B cell (primary cell): ENCODE measurements around the gene ARHGAP23. TPM values are rescaled to one million over a fixed set of nuclear protein-coding genes. Genes with fewer than 3 reads are reported as not detected.

Experiments used
- ATAC-seq: fragments of 200-7000 bp; cut with Tn5 transposase; one replicate; pipeline ENCODE4 v1.10.0; 2021; ENCODE audit warnings: low read depth, mild to moderate bottlenecking, moderate number of reproducible peaks, moderate library complexity
- CTCF ChIA-PET: fragments of 350-600 bp; sonication (Branson Sonifier 250); formaldehyde crosslinking; loops from one replicate; lab custom pipeline; 2021; ENCODE audit warnings: antibody characterized with exemption, inconsistent platforms; lab: Charles Lee
- POLR2A ChIA-PET: fragments of 350-600 bp; sonication (Branson Sonifier 250); formaldehyde crosslinking; loops from one replicate; lab custom pipeline; 2021; ENCODE audit warnings: antibody characterized with exemption; lab: Charles Lee
- DNase-seq: peaks from one replicate; pipeline ENCODE4 v3.0.0; 2013
- H2AFZ ChIP-seq: 2 replicates; pipeline ENCODE4 v1.6.1; 2012; ENCODE audit warnings: mild to moderate bottlenecking, low read depth, low read length; ENCODE audit not compliant: insufficient read depth, poor library complexity, severe bottlenecking
- H3K27ac ChIP-seq, 2 donors: 1 replicate in 1 of 2; 2 replicates in 1 of 2; pipeline ENCODE4 v1.5.1; 2012 to 2013; ENCODE audit warnings: low read length in 2 of 2, mild to moderate bottlenecking in 2 of 2, moderate library complexity in 1 of 2
- H3K27me3 ChIP-seq, 4 experiments: fragments of 200-600 bp in 1 of 4; sonication (generic) in 1 of 4; replicated peaks in 1 of 4; 1 replicate in 2 of 4; 2 replicates in 2 of 4; pipeline versions ENCODE4 v1.6.1 to v1.7.0; 2013 to 2016; ENCODE audit warnings: low read length in 3 of 4, mild to moderate bottlenecking in 2 of 4, mixed read lengths in 1 of 4, moderate library complexity in 1 of 4; ENCODE audit not compliant: insufficient read depth in 4 of 4, control insufficient read depth in 3 of 4; ENCODE audit errors: control extremely low read depth in 1 of 4
- H3K36me3 ChIP-seq, 2 experiments: replicated peaks in 1 of 2; 1 replicate in 1 of 2; 2 replicates in 1 of 2; pipeline versions ENCODE4 v1.6.1 to v1.7.1; 2013; ENCODE audit warnings: low read length in 1 of 2; ENCODE audit not compliant: insufficient read depth in 2 of 2, control insufficient read depth in 1 of 2; ENCODE audit errors: control extremely low read depth in 1 of 2, extremely low read depth in 1 of 2
- H3K4me1 ChIP-seq, 2 donors: fragments of 200-600 bp in 1 of 2; sonication (generic) in 1 of 2; 1 replicate in 1 of 2; 2 replicates in 1 of 2; pipeline versions ENCODE4 v1.5.1 to v1.6.1; 2013 to 2017; ENCODE audit warnings: low read length in 2 of 2; ENCODE audit not compliant: control insufficient read depth in 2 of 2, insufficient read depth in 2 of 2
- H3K4me2 ChIP-seq: replicated peaks from 2 replicates; pipeline ENCODE3; 2012; ENCODE audit warnings: mild to moderate bottlenecking, low read depth, low read length; ENCODE audit not compliant: poor library complexity, severe bottlenecking
- H3K4me3 ChIP-seq, 5 experiments: fragments of 200-600 bp in 1 of 5; sonication (generic) in 1 of 5; 1 replicate in 3 of 5; 2 replicates in 2 of 5; pipeline versions ENCODE4 v1.5.1 to v1.7.0; 2011 to 2016; ENCODE audit warnings: low read length in 4 of 5, mild to moderate bottlenecking in 4 of 5, low read depth in 2 of 5, control low read depth in 1 of 5, moderate library complexity in 1 of 5; ENCODE audit not compliant: insufficient read depth in 1 of 5; ENCODE audit errors: control extremely low read depth in 1 of 5, extremely low read depth in 1 of 5
- H3K79me2 ChIP-seq: fragments of 200-600 bp; sonication (generic); one replicate; pipeline ENCODE4 v1.6.0; 2016; ENCODE audit warnings: low read length; ENCODE audit not compliant: control insufficient read depth, insufficient read depth
- H3K9ac ChIP-seq: fragments of 200-600 bp; sonication (generic); 2 replicates; pipeline ENCODE4 v1.6.1; 2017; ENCODE audit warnings: mild to moderate bottlenecking, low read length, moderate library complexity
- H3K9me3 ChIP-seq, 3 donors: one replicate each; pipeline versions ENCODE4 v1.6.1 to v1.7.1; 2013; ENCODE audit warnings: low read length in 2 of 3; ENCODE audit not compliant: control insufficient read depth in 2 of 3, insufficient read depth in 1 of 3; ENCODE audit errors: control extremely low read depth in 1 of 3
- H4K20me1 ChIP-seq: 2 replicates; pipeline ENCODE4 v1.6.0; 2012; ENCODE audit warnings: mild to moderate bottlenecking, low read length; ENCODE audit not compliant: insufficient read depth, control insufficient read depth, poor library complexity, severe bottlenecking
- H3K27ac Mint-ChIP-seq: one replicate; pipeline ENCODE4 v1.8.0; 2021; ENCODE audit warnings: mixed read lengths
- H3K27me3 Mint-ChIP-seq: one replicate; pipeline ENCODE4 v1.8.0; 2021; ENCODE audit warnings: mixed read lengths
- H3K4me1 Mint-ChIP-seq: one replicate; pipeline ENCODE4 v1.8.0; 2021; ENCODE audit warnings: mixed read lengths
- H3K4me3 Mint-ChIP-seq: one replicate; pipeline ENCODE4 v1.8.0; 2021; ENCODE audit warnings: mixed read lengths
- H3K9me3 Mint-ChIP-seq: one replicate; pipeline ENCODE4 v1.8.0; 2022; ENCODE audit warnings: mixed read lengths; ENCODE audit not compliant: insufficient read depth
- EZH2 ChIP-seq: IDR thresholded peaks from 2 replicates; pipeline ENCODE4 v1.6.1; 2012; ENCODE audit warnings: borderline replicate concordance, low read depth, mild to moderate bottlenecking, moderate library complexity, low read length; ENCODE audit not compliant: insufficient read depth, poor library complexity, severe bottlenecking
- WGBS: methylation state at CpG from one replicate; pipeline ENCODE4 v1.1.5; 2013; ENCODE audit warnings: missing lambda C conversion rate; ENCODE audit not compliant: insufficient coverage; 5-methylcytosine and 5-hydroxymethylcytosine counted together
- intact Hi-C: fragments of 100-400 bp; cut with micrococcal nuclease; formaldehyde crosslinking; loops from one replicate; pipeline ENCODE4 v1.10.0; 2022
- polyA plus RNA-seq: library from polyadenylated mRNA; depleted of rRNA; stranded (reverse); fragments of >200 nt; gene quantifications from 2 replicates; pipeline ENCODE4 v1.2.3, GENCODE V29; 2012
- total RNA-seq, 2 donors: library from RNA; stranded (reverse); fragments of 120-200 nt in 1 of 2; gene quantifications; 1 replicate in 1 of 2; 2 replicates in 1 of 2; pipeline versions ENCODE4 v1.2.3 to v1.2.4, GENCODE V29; 2013 to 2022
- TF ChIP-seq, protein P1 (sequence below): fragments of 200-600 bp; IDR thresholded peaks from one replicate; pipeline ENCODE4 v1.8.0; 2022; ENCODE audit warnings: antibody characterized with exemption, mild to moderate bottlenecking

Gene ARHGAP23
- total and polyA plus RNA-seq, 2 donors (not counting 1 experiment from before 2014, with no cell fraction given) = 0.07 to 0.12 TPM

DNA sequence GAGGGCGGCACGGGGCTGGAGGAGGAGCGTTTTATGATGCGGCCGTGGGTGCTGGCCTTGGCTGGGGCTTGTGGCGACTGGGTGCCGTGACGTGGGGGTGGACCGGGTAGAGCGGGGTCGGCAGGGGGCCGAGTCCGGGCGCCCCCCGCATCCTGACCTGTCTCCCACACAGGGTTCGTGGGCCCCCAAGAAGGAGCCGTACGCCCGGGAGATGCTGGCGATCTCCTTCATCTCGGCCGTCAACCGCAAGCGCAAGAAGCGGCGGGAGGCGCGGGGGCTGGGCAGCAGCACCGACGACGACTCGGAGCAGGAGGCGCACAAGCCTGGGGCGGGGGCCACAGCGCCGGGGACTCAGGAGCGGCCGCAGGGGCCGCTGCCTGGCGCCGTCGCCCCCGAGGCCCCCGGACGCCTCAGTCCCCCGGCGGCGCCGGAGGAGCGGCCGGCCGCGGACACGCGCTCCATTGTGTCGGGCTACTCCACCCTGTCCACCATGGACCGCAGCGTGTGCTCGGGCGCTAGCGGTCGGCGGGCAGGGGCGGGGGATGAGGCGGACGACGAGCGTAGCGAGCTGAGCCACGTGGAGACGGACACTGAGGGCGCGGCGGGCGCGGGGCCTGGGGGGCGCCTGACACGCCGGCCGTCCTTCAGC is 81.6 kb downstream of the ARHGAP23 start:
- Mint-ChIP-seq H3K9me3 (no peaks in the 10 kb centered on the region), H3K4me1 (peaks cover 15% of the 10 kb centered on the region), H3K27ac (no peak overlapping the region), H3K27me3 (peaks cover 45% of the 10 kb centered on the region), H3K4me3 (peak overlapping the region; percentile 86)
- Histone ChIP-seq H3K9ac (peak overlapping the region; percentile 26), H3K36me3 (no peaks in the 10 kb centered on the region), H3K27ac (no peak overlapping the region), H3K79me2 (no peaks in the 10 kb centered on the region), H3K4me3 (peak overlapping the region in 3 of 5 experiments; percentile 15 to 35 (median 33)), H2AFZ (peak overlapping the region; percentile 66), H3K27me3 (peaks cover 0 to 28% (median 3%) of the 10 kb centered on the region in 4 experiments), H3K4me2 (peak overlapping the region; percentile 72), H3K9me3 (peaks cover 0 to 6% (median 0%) of the 10 kb centered on the region in 3 donors), H4K20me1 (no peaks in the 10 kb centered on the region), H3K4me1 (peaks cover 5 to 6% of the 10 kb centered on the region in 2 donors)
- intact Hi-C loops = no loop called here
- ChIA-PET CTCF (interaction anchor here (0.6 to 1.7 kb wide), 4 partner anchors 17 to 159 kb away, joined by 3 read pairs; no protein-coding TSS in a partner anchor), POLR2A (no interaction called here)
- WGBS = 13% methylated on average over 78 of the region's 80 CpGs
- ATAC-seq (no peak), DNase-seq (no peak)
- no peak for TF ChIP-seq EZH2
- TF ChIP-seq, protein P1, sequence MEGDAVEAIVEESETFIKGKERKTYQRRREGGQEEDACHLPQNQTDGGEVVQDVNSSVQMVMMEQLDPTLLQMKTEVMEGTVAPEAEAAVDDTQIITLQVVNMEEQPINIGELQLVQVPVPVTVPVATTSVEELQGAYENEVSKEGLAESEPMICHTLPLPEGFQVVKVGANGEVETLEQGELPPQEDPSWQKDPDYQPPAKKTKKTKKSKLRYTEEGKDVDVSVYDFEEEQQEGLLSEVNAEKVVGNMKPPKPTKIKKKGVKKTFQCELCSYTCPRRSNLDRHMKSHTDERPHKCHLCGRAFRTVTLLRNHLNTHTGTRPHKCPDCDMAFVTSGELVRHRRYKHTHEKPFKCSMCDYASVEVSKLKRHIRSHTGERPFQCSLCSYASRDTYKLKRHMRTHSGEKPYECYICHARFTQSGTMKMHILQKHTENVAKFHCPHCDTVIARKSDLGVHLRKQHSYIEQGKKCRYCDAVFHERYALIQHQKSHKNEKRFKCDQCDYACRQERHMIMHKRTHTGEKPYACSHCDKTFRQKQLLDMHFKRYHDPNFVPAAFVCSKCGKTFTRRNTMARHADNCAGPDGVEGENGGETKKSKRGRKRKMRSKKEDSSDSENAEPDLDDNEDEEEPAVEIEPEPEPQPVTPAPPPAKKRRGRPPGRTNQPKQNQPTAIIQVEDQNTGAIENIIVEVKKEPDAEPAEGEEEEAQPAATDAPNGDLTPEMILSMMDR = no peak

DNA sequence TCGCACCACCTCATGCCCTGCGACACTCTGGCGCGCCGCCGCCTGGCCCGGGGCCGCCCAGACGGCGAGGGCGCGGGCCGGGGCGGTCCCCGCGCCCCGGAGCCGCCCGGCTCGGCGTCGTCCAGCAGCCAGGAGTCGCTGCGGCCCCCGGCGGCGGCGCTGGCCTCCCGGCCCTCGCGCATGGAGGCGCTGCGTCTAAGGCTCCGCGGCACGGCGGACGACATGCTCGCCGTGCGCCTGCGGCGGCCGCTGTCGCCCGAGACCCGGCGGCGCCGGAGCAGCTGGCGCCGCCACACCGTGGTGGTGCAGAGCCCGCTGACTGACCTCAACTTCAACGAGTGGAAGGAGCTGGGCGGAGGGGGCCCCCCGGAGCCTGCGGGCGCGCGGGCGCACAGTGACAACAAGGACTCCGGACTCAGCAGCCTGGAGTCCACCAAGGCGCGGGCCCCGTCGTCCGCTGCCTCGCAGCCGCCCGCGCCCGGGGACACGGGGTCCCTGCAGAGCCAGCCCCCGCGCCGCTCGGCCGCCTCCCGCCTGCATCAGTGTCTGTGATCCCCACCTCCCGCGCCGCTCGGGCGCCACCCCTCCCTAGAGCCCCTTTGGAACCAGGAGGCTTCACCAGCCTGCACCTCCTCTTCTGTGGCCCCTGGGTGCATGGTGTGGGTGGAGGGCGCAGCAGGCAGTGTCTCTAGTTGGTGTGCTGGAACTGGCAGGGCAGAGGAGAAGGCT is 82.3 kb downstream of the ARHGAP23 start:
- Histone ChIP-seq H3K27ac (no peak overlapping the region), H3K4me2 (peak overlapping the region; percentile 72), H3K9me3 (peaks cover 0 to 6% (median 0%) of the 10 kb centered on the region in 3 donors), H3K36me3 (no peaks in the 10 kb centered on the region), H3K4me3 (no peak overlapping the region), H3K79me2 (no peaks in the 10 kb centered on the region), H3K4me1 (peaks cover 5 to 6% of the 10 kb centered on the region in 2 donors), H4K20me1 (no peaks in the 10 kb centered on the region), H2AFZ (no peak overlapping the region), H3K9ac (no peak overlapping the region), H3K27me3 (peaks cover 0 to 28% (median 3%) of the 10 kb centered on the region in 4 experiments)
- no peak overlapping the region for H3K27ac Mint-ChIP-seq
- no peaks in the 10 kb centered on the region for H3K9me3 Mint-ChIP-seq
- peaks cover 50% of the 10 kb centered on the region for H3K27me3 Mint-ChIP-seq
- H3K4me3 Mint-ChIP-seq = peak overlapping the region; percentile 60
- no peak for ATAC-seq
- ChIA-PET CTCF (no interaction called here), POLR2A (no interaction called here)
- intact Hi-C loops = no loop called here
- H3K4me1 Mint-ChIP-seq = peaks cover 15% of the 10 kb centered on the region
- WGBS = 25% methylated on average over 86 of the region's 86 CpGs
- no peak for DNase-seq
- no peak for TF ChIP-seq EZH2
- TF ChIP-seq, protein P1 = no peak
